Measurements from ENCODE around the gene BTAF1.
"Not testable (repeated sequence)": the region's sequence is repeated elsewhere in the genome, so short reads cannot be mapped to it uniquely, and the experiment has no call there.

Gene BTAF1

DNA sequence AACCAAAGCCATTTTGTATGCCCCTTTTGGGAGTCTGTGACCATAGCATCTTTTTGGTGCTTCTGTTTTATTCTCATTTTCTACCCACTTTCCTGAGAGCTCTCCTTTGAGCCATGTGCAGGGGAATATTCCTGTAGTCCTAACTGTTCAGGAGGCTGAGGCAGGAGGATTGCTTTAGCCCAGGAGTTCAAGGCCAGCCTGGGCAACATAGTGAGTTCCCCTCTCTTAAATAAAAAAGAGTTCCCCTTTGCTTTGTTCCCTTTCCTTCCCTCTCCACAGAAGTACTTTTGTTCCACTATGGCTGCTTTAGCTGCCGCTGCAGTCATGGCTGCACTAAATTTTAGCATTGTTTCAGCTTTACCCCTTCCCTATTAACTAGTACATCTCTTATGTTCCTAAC is 85.9 kb downstream of the BTAF1 start:
- Histone ChIP-seq H3K4me3 (ENCODE audit: low read depth, low read length) (no peak overlapping the region), H3K36me3 (ENCODE audit: insufficient read depth, low read length) (peaks cover 11% of the 10 kb centered on the region), H3K27me3 (ENCODE audit: insufficient read depth, low read length) (no peaks in the 10 kb centered on the region), H2AFZ (ENCODE audit: low read length, unreplicated experiment) (no peak overlapping the region), H3K27ac (ENCODE audit: low read depth, low read length) (no peak overlapping the region), H3K4me1 (ENCODE audit: control insufficient read depth, insufficient read depth, low read length, unreplicated experiment) (no peaks in the 10 kb centered on the region), H3K79me2 (ENCODE audit: control insufficient read depth, insufficient read depth, low read length, unreplicated experiment) (no peaks in the 10 kb centered on the region)

DNA sequence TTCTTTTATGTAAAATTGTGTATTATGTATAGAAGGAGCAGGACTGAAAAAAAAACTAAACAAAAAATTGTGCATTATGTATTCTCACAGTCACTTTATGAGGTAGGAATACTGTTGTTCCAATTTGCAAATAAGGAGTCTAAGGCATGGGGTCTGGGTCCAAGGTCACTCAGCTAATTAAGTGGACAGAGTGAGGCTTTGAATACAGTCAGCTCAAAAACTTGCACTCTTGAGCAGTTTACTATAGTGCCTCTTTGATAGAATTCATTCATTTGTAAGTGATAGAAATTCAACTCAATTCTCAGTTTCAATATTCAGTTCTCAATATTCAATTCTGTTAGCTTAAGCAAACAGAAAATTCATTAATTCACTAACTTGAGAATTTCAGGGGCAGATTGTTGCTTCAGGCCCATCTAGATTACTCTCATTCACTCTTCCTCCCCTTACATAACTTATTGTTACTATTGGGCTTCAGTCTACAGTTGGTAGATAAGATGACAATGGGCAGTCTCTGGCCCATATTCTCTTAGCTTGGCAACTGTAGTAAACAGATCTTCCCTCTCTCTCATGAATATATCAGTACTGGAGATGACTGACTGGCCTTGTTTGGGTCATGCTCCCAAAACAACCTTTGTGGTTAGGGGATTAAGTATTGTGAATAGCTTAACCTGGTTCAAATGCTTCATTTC is 86.6 kb downstream of the BTAF1 start:
- H3K36me3 ChIP-seq (ENCODE audit: insufficient read depth, low read length) = peaks cover 13% of the 10 kb centered on the region
- H3K27me3 ChIP-seq (ENCODE audit: insufficient read depth, low read length) = no peaks in the 10 kb centered on the region
- no peaks in the 10 kb centered on the region for H3K79me2 ChIP-seq (ENCODE audit: control insufficient read depth, insufficient read depth, low read length, unreplicated experiment)
- H3K4me1 ChIP-seq (ENCODE audit: control insufficient read depth, insufficient read depth, low read length, unreplicated experiment) = no peaks in the 10 kb centered on the region
- H3K27ac ChIP-seq (ENCODE audit: low read depth, low read length) = no peak overlapping the region
- no peak overlapping the region for H2AFZ ChIP-seq (ENCODE audit: low read length, unreplicated experiment)
- H3K4me3 ChIP-seq (ENCODE audit: low read depth, low read length) = no peak overlapping the region

DNA sequence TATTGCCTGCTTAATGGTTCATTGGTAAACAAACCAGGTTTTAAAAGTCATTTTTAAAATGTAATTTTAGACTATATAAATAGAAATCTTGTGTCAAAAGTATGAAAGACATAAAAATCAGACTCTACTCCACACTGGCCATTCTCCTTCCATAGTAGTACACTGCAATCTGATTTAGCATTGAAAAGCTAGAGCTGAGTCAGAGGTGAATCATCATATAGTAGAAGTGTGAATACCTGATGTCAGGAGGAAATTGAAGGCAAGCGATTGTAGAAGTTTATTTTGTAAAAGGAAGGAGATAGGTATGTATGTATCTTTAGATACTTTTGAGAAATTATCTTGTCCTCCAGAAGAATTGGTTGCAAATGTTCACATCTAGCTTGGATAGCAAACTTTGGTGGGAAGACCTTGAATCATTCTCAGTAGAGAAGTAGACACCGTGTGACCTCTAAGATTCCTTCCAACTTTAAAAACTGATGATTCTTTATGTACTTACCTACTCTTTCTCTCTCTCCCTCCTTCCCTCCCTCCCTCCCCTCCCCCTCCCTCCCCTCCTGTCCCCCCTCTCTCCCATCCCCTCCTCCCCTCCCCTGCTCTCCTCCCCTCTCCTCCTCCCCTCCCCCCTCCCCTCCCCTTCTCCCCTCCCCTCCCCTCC is 88.1 kb downstream of the BTAF1 start:
- Histone ChIP-seq H3K4me3 (ENCODE audit: low read depth, low read length) (no peak overlapping the region), H3K36me3 (ENCODE audit: insufficient read depth, low read length) (peaks cover 19% of the 10 kb centered on the region), H3K27me3 (ENCODE audit: insufficient read depth, low read length) (no peaks in the 10 kb centered on the region), H3K79me2 (ENCODE audit: control insufficient read depth, insufficient read depth, low read length, unreplicated experiment) (no peaks in the 10 kb centered on the region), H3K4me1 (ENCODE audit: control insufficient read depth, insufficient read depth, low read length, unreplicated experiment) (no peaks in the 10 kb centered on the region), H2AFZ (ENCODE audit: low read length, unreplicated experiment) (no peak overlapping the region), H3K27ac (ENCODE audit: low read depth, low read length) (no peak overlapping the region)

DNA sequence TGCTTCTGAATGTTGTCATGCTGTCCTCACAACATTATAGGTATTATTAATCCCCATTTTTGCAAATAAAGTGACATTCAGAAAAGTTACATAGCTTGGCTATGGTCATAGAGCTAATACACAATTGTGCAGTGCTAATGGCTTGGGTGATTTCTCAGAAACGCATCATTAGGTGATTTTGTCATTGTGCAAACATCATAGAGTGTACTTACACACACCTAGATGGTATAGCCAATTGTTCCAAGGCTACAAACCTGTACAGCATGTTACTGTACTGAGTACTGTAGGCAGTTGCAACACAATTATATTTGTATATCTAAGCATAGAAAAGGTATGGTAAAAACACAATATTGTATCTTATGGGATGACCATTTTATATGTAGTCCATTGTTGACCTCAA is 91.0 kb downstream of the BTAF1 start:
- Histone ChIP-seq H2AFZ (ENCODE audit: low read length, unreplicated experiment) (no peak overlapping the region), H3K79me2 (ENCODE audit: control insufficient read depth, insufficient read depth, low read length, unreplicated experiment) (no peaks in the 10 kb centered on the region), H3K27ac (ENCODE audit: low read depth, low read length) (no peak overlapping the region), H3K27me3 (ENCODE audit: insufficient read depth, low read length) (no peaks in the 10 kb centered on the region), H3K4me3 (ENCODE audit: low read depth, low read length) (no peak overlapping the region), H3K36me3 (ENCODE audit: insufficient read depth, low read length) (peaks cover 23% of the 10 kb centered on the region), H3K4me1 (ENCODE audit: control insufficient read depth, insufficient read depth, low read length, unreplicated experiment) (no peaks in the 10 kb centered on the region)

DNA sequence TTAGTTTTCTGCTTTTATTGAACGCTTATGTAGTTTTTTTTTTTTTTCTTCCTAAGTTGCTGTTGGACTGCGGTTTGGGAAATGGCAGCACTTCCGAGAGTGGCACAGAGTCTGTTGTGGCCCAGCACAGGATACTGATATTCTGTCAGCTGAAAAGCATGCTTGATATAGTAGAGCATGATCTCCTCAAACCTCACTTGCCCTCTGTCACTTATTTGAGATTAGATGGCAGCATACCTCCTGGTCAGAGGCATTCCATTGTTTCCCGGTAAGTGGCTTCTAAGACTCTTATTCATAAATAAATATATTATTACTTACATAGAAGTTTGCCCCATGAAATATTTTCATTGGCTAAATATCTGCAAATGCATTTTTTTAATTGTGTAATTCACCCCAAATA is 101.1 kb downstream of the BTAF1 start:
- no peaks in the 10 kb centered on the region for H3K4me1 ChIP-seq (ENCODE audit: control insufficient read depth, insufficient read depth, low read length, unreplicated experiment)
- no peak overlapping the region for H2AFZ ChIP-seq (ENCODE audit: low read length, unreplicated experiment)
- no peaks in the 10 kb centered on the region for H3K27me3 ChIP-seq (ENCODE audit: insufficient read depth, low read length)
- peaks cover 26% of the 10 kb centered on the region for H3K36me3 ChIP-seq (ENCODE audit: insufficient read depth, low read length)
- no peaks in the 10 kb centered on the region for H3K79me2 ChIP-seq (ENCODE audit: control insufficient read depth, insufficient read depth, low read length, unreplicated experiment)
- H3K27ac ChIP-seq (ENCODE audit: low read depth, low read length) = no peak overlapping the region
- no peak overlapping the region for H3K4me3 ChIP-seq (ENCODE audit: low read depth, low read length)

DNA sequence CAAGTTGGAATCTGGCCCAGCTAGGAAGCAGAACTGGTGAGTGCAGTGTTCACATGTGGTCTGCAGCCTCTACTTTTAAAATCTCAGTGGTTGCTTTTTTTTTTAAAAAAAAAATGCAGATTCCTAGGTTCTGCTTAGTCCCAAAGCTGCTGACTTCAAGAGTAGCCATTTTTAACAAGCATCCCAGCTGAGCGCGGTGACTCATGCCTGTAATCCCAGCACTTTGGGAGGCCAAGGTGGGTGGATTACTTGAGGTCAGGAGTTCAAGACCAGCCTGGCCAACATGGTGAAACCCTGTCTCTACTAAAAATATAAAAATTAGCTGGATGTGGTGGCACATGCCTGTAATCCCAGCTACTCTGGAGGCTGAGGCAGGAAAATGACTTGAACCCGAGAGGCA is 101.8 kb downstream of the BTAF1 start:
- H3K4me1 ChIP-seq (ENCODE audit: control insufficient read depth, insufficient read depth, low read length, unreplicated experiment); H3K27me3 ChIP-seq (ENCODE audit: insufficient read depth, low read length); H2AFZ ChIP-seq (ENCODE audit: low read length, unreplicated experiment); H3K79me2 ChIP-seq (ENCODE audit: control insufficient read depth, insufficient read depth, low read length, unreplicated experiment); H3K27ac ChIP-seq (ENCODE audit: low read depth, low read length); H3K4me3 ChIP-seq (ENCODE audit: low read depth, low read length): not testable (repeated sequence)
- peaks cover 29% of the 10 kb centered on the region for H3K36me3 ChIP-seq (ENCODE audit: insufficient read depth, low read length)

DNA sequence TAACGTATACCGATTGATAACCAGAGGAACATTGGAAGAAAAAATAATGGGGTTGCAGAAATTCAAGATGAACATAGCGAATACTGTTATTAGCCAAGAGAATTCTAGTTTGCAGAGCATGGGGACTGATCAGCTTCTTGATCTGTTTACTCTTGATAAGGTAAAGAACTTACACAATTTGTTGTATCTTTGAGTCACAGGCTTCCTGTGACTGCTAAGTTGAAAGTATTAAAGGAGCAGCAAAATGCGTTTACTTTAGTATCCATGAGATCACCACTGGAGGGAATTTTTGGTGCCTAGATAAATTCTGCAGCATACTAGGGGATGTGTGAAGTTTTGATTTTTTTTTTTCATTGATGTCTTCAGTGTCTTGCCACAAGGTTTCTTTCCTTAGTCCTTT is 103.6 kb downstream of the BTAF1 start:
- no peaks in the 10 kb centered on the region for H3K27me3 ChIP-seq (ENCODE audit: insufficient read depth, low read length)
- no peak overlapping the region for H3K27ac ChIP-seq (ENCODE audit: low read depth, low read length)
- no peak overlapping the region for H2AFZ ChIP-seq (ENCODE audit: low read length, unreplicated experiment)
- H3K36me3 ChIP-seq (ENCODE audit: insufficient read depth, low read length) = peaks cover 39% of the 10 kb centered on the region
- H3K4me3 ChIP-seq (ENCODE audit: low read depth, low read length) = no peak overlapping the region
- no peaks in the 10 kb centered on the region for H3K79me2 ChIP-seq (ENCODE audit: control insufficient read depth, insufficient read depth, low read length, unreplicated experiment)
- no peaks in the 10 kb centered on the region for H3K4me1 ChIP-seq (ENCODE audit: control insufficient read depth, insufficient read depth, low read length, unreplicated experiment)

DNA sequence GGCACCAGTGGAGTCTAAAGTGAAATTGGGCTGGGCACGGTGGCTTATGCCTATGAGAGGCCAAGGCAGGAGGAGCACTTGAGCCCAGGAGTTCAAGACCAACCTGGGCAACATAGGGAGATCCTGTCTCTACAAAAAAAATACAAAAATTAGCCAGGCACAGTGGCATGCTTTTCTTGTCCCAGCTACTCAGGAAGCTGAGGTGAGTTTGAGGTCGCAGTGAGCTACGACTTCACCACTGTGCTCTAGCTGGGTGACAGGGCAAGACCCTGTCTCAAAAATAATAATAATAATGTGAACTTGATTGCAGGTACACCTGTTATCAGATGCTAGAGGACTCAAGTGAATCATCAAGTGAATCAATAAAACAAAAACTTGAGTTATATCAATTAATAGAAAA is 108.0 kb downstream of the BTAF1 start:
- H3K79me2 ChIP-seq (ENCODE audit: control insufficient read depth, insufficient read depth, low read length, unreplicated experiment) = no peaks in the 10 kb centered on the region
- peaks cover 36% of the 10 kb centered on the region for H3K36me3 ChIP-seq (ENCODE audit: insufficient read depth, low read length)
- no peak overlapping the region for H3K4me3 ChIP-seq (ENCODE audit: low read depth, low read length)
- no peaks in the 10 kb centered on the region for H3K27me3 ChIP-seq (ENCODE audit: insufficient read depth, low read length)
- H2AFZ ChIP-seq (ENCODE audit: low read length, unreplicated experiment) = no peak overlapping the region
- H3K4me1 ChIP-seq (ENCODE audit: control insufficient read depth, insufficient read depth, low read length, unreplicated experiment) = no peaks in the 10 kb centered on the region
- no peak overlapping the region for H3K27ac ChIP-seq (ENCODE audit: low read depth, low read length)

DNA sequence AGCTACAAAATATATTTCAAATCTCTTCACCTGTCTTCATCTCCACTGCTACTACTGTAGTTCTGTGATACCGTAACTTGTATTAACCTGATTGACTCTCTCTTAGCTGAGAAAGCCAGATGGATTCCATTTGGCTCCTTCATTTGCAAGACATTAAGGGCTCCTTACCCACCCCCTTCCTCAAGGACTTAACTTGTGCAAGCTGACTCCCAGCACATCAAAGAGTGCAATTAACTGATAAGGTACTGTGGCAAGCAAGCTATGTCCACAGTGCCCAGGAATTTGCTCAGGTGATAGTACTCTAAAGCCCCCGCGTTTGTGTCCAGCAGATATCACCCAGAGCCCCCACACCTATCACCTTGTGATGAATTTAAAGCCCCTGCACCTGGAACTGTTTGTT is 109.5 kb downstream of the BTAF1 start:
- not testable (repeated sequence) for H3K27me3 ChIP-seq (ENCODE audit: insufficient read depth, low read length); H3K27ac ChIP-seq (ENCODE audit: low read depth, low read length); H3K79me2 ChIP-seq (ENCODE audit: control insufficient read depth, insufficient read depth, low read length, unreplicated experiment); H2AFZ ChIP-seq (ENCODE audit: low read length, unreplicated experiment); H3K4me1 ChIP-seq (ENCODE audit: control insufficient read depth, insufficient read depth, low read length, unreplicated experiment); H3K4me3 ChIP-seq (ENCODE audit: low read depth, low read length)
- H3K36me3 ChIP-seq (ENCODE audit: insufficient read depth, low read length) = peaks cover 32% of the 10 kb centered on the region

DNA sequence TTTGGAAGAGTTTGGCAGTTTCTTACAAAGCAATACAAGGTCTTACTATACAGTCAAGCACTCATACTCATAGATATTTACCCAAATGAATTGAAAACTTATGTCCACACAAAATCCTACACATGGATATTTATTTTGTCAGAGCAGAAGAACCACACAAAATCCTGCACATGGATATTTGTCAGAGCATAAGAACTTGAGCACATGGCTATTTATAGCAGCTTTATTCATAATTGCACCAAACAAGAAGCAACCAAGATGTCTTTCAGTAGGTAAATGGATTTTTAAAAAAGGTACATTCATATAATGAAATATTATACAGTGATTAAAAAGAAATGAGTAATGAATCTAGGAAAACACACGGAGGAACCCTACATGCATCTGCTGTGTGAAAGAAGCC is 115.4 kb downstream of the BTAF1 start:
- no peaks in the 10 kb centered on the region for H3K4me1 ChIP-seq (ENCODE audit: control insufficient read depth, insufficient read depth, low read length, unreplicated experiment)
- no peaks in the 10 kb centered on the region for H3K27me3 ChIP-seq (ENCODE audit: insufficient read depth, low read length)
- H3K36me3 ChIP-seq (ENCODE audit: insufficient read depth, low read length) = no peaks in the 10 kb centered on the region
- no peak overlapping the region for H3K27ac ChIP-seq (ENCODE audit: low read depth, low read length)
- no peaks in the 10 kb centered on the region for H3K79me2 ChIP-seq (ENCODE audit: control insufficient read depth, insufficient read depth, low read length, unreplicated experiment)
- no peak overlapping the region for H2AFZ ChIP-seq (ENCODE audit: low read length, unreplicated experiment)
- H3K4me3 ChIP-seq (ENCODE audit: low read depth, low read length) = no peak overlapping the region

DNA sequence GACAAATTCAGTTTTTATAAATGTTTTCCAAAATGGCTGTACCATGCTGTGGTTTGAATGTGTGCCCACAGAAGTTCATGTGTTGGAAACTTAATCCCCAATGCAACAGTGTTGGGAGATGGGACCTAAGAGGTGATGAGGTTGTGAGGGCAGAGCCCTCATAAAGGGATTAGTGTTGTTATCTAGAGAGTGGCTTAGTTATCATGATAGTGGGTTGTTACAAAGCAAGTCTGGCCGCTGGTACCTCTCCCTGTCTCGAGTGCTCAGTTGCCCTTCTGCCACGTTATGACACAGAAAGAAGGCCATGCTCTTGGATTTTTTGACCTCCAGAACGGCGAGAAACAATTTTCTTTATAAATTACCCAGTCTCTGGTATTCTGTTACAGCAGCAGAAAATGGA is 119.0 kb downstream of the BTAF1 start:
- no peak overlapping the region for H3K27ac ChIP-seq (ENCODE audit: low read depth, low read length)

More for the DNA sequence above, 119.0 kb downstream of the BTAF1 start:
- no peaks in the 10 kb centered on the region for H3K27me3 ChIP-seq (ENCODE audit: insufficient read depth, low read length)
- H3K36me3 ChIP-seq (ENCODE audit: insufficient read depth, low read length) = no peaks in the 10 kb centered on the region
- no peaks in the 10 kb centered on the region for H3K4me1 ChIP-seq (ENCODE audit: control insufficient read depth, insufficient read depth, low read length, unreplicated experiment)
- no peaks in the 10 kb centered on the region for H3K79me2 ChIP-seq (ENCODE audit: control insufficient read depth, insufficient read depth, low read length, unreplicated experiment)
- no peak overlapping the region for H2AFZ ChIP-seq (ENCODE audit: low read length, unreplicated experiment)
- H3K4me3 ChIP-seq (ENCODE audit: low read depth, low read length) = no peak overlapping the region

All from ACC112 (cell line).